Measurements from ENCODE around the gene APLP1. TPM values are rescaled to one million over a fixed set of nuclear protein-coding genes. Genes with fewer than 3 reads are reported as not detected.
"Not testable (repeated sequence)": the region's sequence is repeated elsewhere in the genome, so short reads cannot be mapped to it uniquely, and the experiment has no call there.

The APLP1 gene
- total and polyA plus RNA-seq, 7 donors = 3.6 to 11.3 (median 5.1) TPM; not detected in 2

GRCh38 chr19:35862528-35862927, 5.8 kb upstream of the APLP1 start:
- TF ChIP-seq EP300 (IDR thresholded peaks at IDR 0.05) = no peak
- TF ChIP-seq POLR2A (IDR thresholded peaks at IDR 0.05) = no peak
- TF ChIP-seq, protein P1, sequence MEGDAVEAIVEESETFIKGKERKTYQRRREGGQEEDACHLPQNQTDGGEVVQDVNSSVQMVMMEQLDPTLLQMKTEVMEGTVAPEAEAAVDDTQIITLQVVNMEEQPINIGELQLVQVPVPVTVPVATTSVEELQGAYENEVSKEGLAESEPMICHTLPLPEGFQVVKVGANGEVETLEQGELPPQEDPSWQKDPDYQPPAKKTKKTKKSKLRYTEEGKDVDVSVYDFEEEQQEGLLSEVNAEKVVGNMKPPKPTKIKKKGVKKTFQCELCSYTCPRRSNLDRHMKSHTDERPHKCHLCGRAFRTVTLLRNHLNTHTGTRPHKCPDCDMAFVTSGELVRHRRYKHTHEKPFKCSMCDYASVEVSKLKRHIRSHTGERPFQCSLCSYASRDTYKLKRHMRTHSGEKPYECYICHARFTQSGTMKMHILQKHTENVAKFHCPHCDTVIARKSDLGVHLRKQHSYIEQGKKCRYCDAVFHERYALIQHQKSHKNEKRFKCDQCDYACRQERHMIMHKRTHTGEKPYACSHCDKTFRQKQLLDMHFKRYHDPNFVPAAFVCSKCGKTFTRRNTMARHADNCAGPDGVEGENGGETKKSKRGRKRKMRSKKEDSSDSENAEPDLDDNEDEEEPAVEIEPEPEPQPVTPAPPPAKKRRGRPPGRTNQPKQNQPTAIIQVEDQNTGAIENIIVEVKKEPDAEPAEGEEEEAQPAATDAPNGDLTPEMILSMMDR (IDR thresholded peaks at IDR 0.05) = no peak
- no peak for TF ChIP-seq POLR2AphosphoS5 (IDR thresholded peaks at IDR 0.05)
- no peaks in the 10 kb centered on the region for H3K4me1 ChIP-seq
- intact Hi-C loops (cut with DNase I) = no loop called here
- WGBS, 2 donors = 66 to 83% methylated on average over 14 of the region's 14 CpGs
- no peak overlapping the region for H3K27ac ChIP-seq
- peaks cover 11 to 66% (median 31%) of the 10 kb centered on the region in 3 donors for H3K27me3 ChIP-seq
- no peaks in the 10 kb centered on the region for H3K36me3 ChIP-seq
- no peaks in the 10 kb centered on the region for H3K9me3 ChIP-seq
- no peak overlapping the region for H3K4me3 ChIP-seq
- DNase-seq = no peak

- 81 to 89% methylated on average over 5 of the region's 5 CpGs for WGBS, 2 donors
- H3K27me3 ChIP-seq = peaks cover 11 to 63% (median 26%) of the 10 kb centered on the region in 3 donors
- no peak for DNase-seq
- no peaks in the 10 kb centered on the region for H3K36me3 ChIP-seq
- peaks cover 0 to 2% (median under 1%) of the 10 kb centered on the region in 4 donors for H3K4me1 ChIP-seq
- no peak overlapping the region for H3K4me3 ChIP-seq
- TF ChIP-seq POLR2AphosphoS5 (IDR thresholded peaks at IDR 0.05) (no peak), EP300 (IDR thresholded peaks at IDR 0.05) (no peak)
- no peaks in the 10 kb centered on the region for H3K9me3 ChIP-seq
- H3K27ac ChIP-seq = no peak overlapping the region
- intact Hi-C loops (cut with DNase I) = no loop called here
Measured at GRCh38 chr19:35863018-35863417, 5.4 kb upstream of the APLP1 start.

DNA sequence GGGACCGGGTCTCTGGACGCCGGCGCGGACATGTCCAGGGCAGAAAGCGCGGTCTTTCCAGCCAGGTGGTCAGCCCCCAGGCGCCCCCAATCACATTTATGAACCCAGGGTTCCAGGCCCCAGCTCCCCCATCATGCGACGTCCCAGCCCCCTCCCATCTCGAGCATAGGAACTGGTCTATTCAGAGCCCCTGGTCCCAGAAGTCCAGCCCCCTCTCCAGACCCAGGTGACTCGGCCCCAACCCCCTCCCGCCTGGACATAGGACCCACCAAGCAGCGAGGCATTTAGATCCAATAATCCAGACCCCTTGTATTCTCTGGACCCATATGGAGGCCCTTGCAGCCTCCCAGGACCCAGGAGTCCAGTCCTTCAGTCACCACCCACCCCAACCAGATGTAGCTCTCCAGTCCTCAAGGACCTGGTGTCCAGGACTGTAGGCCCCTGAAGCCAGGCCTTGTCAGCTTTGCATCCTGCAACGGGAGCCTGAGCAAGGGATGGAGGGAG, 501 bp downstream of the APLP1 start:
- WGBS, 2 donors = 2 to 4% methylated on average over 15 of the region's 15 CpGs
- no peak for DNase-seq
- intact Hi-C loops (cut with DNase I) = no loop called here
- TF ChIP-seq POLR2AphosphoS5 (IDR thresholded peaks at IDR 0.05) = no peak
- no peak for TF ChIP-seq EP300 (IDR thresholded peaks at IDR 0.05)
- TF ChIP-seq POLR2A (IDR thresholded peaks at IDR 0.05) = no peak
- TF ChIP-seq, protein P1 (IDR thresholded peaks at IDR 0.05) = no peak
- peaks cover 0 to 62% (median 28%) of the 10 kb centered on the region in 3 donors for H3K27me3 ChIP-seq
- H3K4me3 ChIP-seq = peak overlapping the region in 3 of 4 donors; percentile 43 to 56 (median 53)
- no peaks in the 10 kb centered on the region for H3K9me3 ChIP-seq
- H3K36me3 ChIP-seq = no peaks in the 10 kb centered on the region
- H3K27ac ChIP-seq = no peak overlapping the region
- H3K4me1 ChIP-seq = peaks cover 0 to 28% (median 22%) of the 10 kb centered on the region in 4 donors

DNA sequence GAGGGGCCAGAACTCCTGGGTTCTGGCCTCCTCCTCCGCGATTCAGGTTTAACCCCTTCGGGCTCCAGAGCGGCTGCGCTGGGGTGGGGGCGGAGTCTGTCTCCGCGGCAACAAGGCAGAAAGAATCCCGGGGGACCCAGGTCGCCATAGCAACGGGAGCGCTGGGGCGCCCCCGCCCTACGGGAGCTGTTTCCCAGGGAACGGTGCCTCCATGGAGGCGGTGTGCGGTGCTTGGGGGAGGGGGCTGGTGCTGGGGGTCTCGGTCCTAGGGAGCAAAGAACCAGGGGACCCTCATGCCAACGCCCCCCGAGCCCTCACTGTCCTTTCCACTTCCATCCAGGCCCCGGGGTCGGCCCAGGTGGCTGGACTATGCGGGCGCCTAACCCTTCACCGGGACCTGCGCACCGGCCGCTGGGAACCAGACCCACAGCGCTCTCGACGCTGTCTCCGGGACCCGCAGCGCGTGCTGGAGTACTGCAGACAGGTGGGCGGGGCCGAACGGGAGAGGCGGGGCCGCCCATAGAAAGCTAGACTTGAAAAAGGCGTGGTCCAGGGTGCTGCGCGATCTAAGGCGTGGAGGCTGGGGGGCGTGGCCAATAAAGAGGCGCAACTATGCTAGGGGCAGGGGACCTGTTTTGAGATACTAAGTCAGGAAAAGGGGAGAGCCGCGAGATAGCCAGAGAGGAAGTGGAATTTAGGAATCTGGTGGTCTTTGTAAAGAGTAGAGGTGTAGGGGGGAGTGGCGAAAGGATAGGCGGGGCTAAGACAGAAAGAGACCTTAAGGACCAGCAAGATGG, 1.2 kb downstream of the APLP1 start:
- intact Hi-C loops (cut with DNase I) = no loop called here
- no peak for DNase-seq
- no peak for TF ChIP-seq POLR2AphosphoS5 (IDR thresholded peaks at IDR 0.05)
- TF ChIP-seq POLR2A (IDR thresholded peaks at IDR 0.05) = no peak
- TF ChIP-seq, protein P1 (IDR thresholded peaks at IDR 0.05) = no peak
- Histone ChIP-seq H3K27me3 (peaks cover 0 to 59% (median 28%) of the 10 kb centered on the region in 3 donors), H3K9me3 (no peaks in the 10 kb centered on the region), H3K27ac (no peak overlapping the region), H3K4me1 (peaks cover 0 to 28% (median 22%) of the 10 kb centered on the region in 4 donors), H3K36me3 (no peaks in the 10 kb centered on the region), H3K4me3 (peak overlapping the region in 2 of 4 donors; percentile 53 to 56)
- 2% methylated on average over 51 of the region's 51 CpGs for WGBS, 2 donors

- H3K9me3 ChIP-seq; H3K27ac ChIP-seq; H3K36me3 ChIP-seq; DNase-seq; intact Hi-C loops (cut with DNase I): not testable (repeated sequence)
- Histone ChIP-seq H3K4me3 (peak overlapping the region in 1 of 4 donors; percentile 17), H3K4me1 (peaks cover 0 to 28% (median 22%) of the 10 kb centered on the region in 4 donors), H3K27me3 (peaks cover 0 to 56% (median 28%) of the 10 kb centered on the region in 3 donors)
- 36 to 43% methylated on average over 26 of the region's 26 CpGs for WGBS, 2 donors
Measured at GRCh38 chr19:35870124-35870736, 1.9 kb downstream of the APLP1 start.

Data from sigmoid colon (tissue), 7 donors.